Gastroesophageal sphincter (tissue), 4 donors: ENCODE results near the gene GPR137B. TPM values are rescaled to one million over a fixed set of nuclear protein-coding genes. Genes with fewer than 3 reads are reported as not detected.

Experiments
- ATAC-seq: fragments of 150-250 bp; one replicate; pipeline ENCODE4 v1.9.1; 2016; ENCODE audit warnings: mild to moderate bottlenecking, moderate library complexity
- H3K27ac ChIP-seq, 4 donors: fragments of 200-600 bp; sonication (generic) in 3 of 4; 1 replicate in 3 of 4; 2 replicates in 1 of 4; pipeline ENCODE4 v1.5.1; 2016 to 2019
- H3K27me3 ChIP-seq: fragments of 200-600 bp; sonication (generic); one replicate; pipeline ENCODE4 v1.5.1; 2019
- H3K36me3 ChIP-seq, 2 donors: fragments of 200-600 bp; sonication (generic); one replicate each; pipeline ENCODE4 v1.5.1; 2019; ENCODE audit warnings: control low read depth in 1 of 2
- H3K4me1 ChIP-seq, 3 donors: fragments of 200-600 bp; sonication (generic); 1 replicate in 2 of 3; 2 replicates in 1 of 3; pipeline ENCODE4 v1.5.1; 2016 to 2019; ENCODE audit warnings: control low read depth in 2 of 3
- H3K4me3 ChIP-seq, 2 donors: fragments of 200-600 bp; sonication (generic); one replicate each; pipeline ENCODE4 v1.5.1; 2019; ENCODE audit warnings: mild to moderate bottlenecking in 1 of 2, moderate library complexity in 1 of 2
- H3K9me3 ChIP-seq, 3 donors: fragments of 200-600 bp; sonication (generic); one replicate each; pipeline ENCODE4 v1.5.1; 2017 to 2019; ENCODE audit warnings: control low read depth in 2 of 3
- CTCF ChIP-seq, 4 experiments: fragments of 200-600 bp in 2 of 4; fragments of 450-650 bp in 2 of 4; sonication (generic) in 1 of 4; IDR thresholded peaks; one replicate each; pipeline ENCODE4 v1.5.1; 2017 to 2019; ENCODE audit warnings: antibody characterized with exemption in 4 of 4, mild to moderate bottlenecking in 2 of 4, moderate library complexity in 2 of 4
- EP300 ChIP-seq: sonication (generic); formaldehyde crosslinking; IDR thresholded peaks from one replicate; pipeline ENCODE4 v1.6.1; 2017; ENCODE audit warnings: antibody characterized with exemption, mild to moderate bottlenecking
- POLR2A ChIP-seq, 2 donors: fragments of 450-650 bp; IDR thresholded peaks; one replicate each; pipeline ENCODE4 v1.6.1; 2017; ENCODE audit warnings: antibody characterized with exemption in 2 of 2, mild to moderate bottlenecking in 2 of 2, moderate library complexity in 1 of 2
- POLR2AphosphoS5 ChIP-seq: sonication (generic); formaldehyde crosslinking; IDR thresholded peaks from one replicate; pipeline ENCODE4 v1.6.1; 2017; ENCODE audit warnings: antibody characterized with exemption
- WGBS, 2 donors: methylation state at CpG; one replicate each; pipeline ENCODE4 v1.1.5; 2018; ENCODE audit warnings: low coverage in 1 of 2; 5-methylcytosine and 5-hydroxymethylcytosine counted together
- total RNA-seq, 4 donors: library from RNA; depleted of rRNA; stranded (reverse); fragments of >200 nt; gene quantifications; one replicate each; pipeline ENCODE4 v1.1.0, GENCODE V29; 2016

Gene GPR137B
- total RNA-seq, 4 donors from 2014 or later, result 11.4 to 17.7 (median 14.1) TPM

GRCh38 chr1:236114076-236114747 is 28.1 kb upstream of the GPR137B start:
- no peaks in the 10 kb centered on the region for H3K4me1 ChIP-seq
- 91 to 93% methylated on average over 5 of the region's 5 CpGs for WGBS, 2 donors
- H3K4me3 ChIP-seq, result no peak overlapping the region
- H3K27me3 ChIP-seq, result peaks cover 2% of the 10 kb centered on the region
- H3K36me3 ChIP-seq, result no peaks in the 10 kb centered on the region
- TF ChIP-seq POLR2AphosphoS5 (no peak), EP300 (no peak), POLR2A (IDR thresholded peaks at IDR 0.05) (no peak), CTCF (IDR thresholded peaks at IDR 0.05) (no peak)
- H3K27ac ChIP-seq, result no peak overlapping the region
- ATAC-seq, result no peak
- H3K9me3 ChIP-seq, result no peaks in the 10 kb centered on the region

- H3K27me3 ChIP-seq, result no peaks in the 10 kb centered on the region
- no peak for ATAC-seq
- no peak overlapping the region for H3K27ac ChIP-seq
- no peak for TF ChIP-seq EP300
- TF ChIP-seq POLR2AphosphoS5, result no peak
- no peak for TF ChIP-seq CTCF (IDR thresholded peaks at IDR 0.05)
- TF ChIP-seq POLR2A (IDR thresholded peaks at IDR 0.05), result no peak
- H3K4me3 ChIP-seq, result no peak overlapping the region
- H3K4me1 ChIP-seq, result no peaks in the 10 kb centered on the region
- WGBS, 2 donors, result 86 to 92% methylated on average over 7 of the region's 8 CpGs
- H3K9me3 ChIP-seq, result no peaks in the 10 kb centered on the region
- no peaks in the 10 kb centered on the region for H3K36me3 ChIP-seq
Observed at GRCh38 chr1:236117710-236118109, 24.6 kb upstream of the GPR137B start.

- no peak for ATAC-seq
- Histone ChIP-seq H3K9me3 (no peaks in the 10 kb centered on the region), H3K4me1 (no peaks in the 10 kb centered on the region), H3K27ac (no peak overlapping the region), H3K27me3 (no peaks in the 10 kb centered on the region), H3K4me3 (no peak overlapping the region), H3K36me3 (no peaks in the 10 kb centered on the region)
- TF ChIP-seq EP300 (no peak), CTCF (IDR thresholded peaks at IDR 0.05) (no peak), POLR2A (IDR thresholded peaks at IDR 0.05) (no peak), POLR2AphosphoS5 (no peak)
- 60 to 73% methylated on average over 4 to 11 of the region's 12 CpGs for WGBS, 2 donors
Observed at GRCh38 chr1:236119943-236120484, 22.3 kb upstream of the GPR137B start.

GRCh38 chr1:236120721-236121153 is 21.6 kb upstream of the GPR137B start:
- Histone ChIP-seq H3K36me3 (no peaks in the 10 kb centered on the region), H3K4me1 (no peaks in the 10 kb centered on the region), H3K27me3 (no peaks in the 10 kb centered on the region), H3K27ac (no peak overlapping the region), H3K4me3 (no peak overlapping the region), H3K9me3 (no peaks in the 10 kb centered on the region)
- no peak for TF ChIP-seq EP300
- TF ChIP-seq CTCF (IDR thresholded peaks at IDR 0.05), result no peak
- no peak for TF ChIP-seq POLR2A (IDR thresholded peaks at IDR 0.05)
- TF ChIP-seq POLR2AphosphoS5, result no peak
- WGBS, 2 donors, result 58 to 69% methylated on average over 8 to 10 of the region's 10 CpGs
- ATAC-seq, result no peak

GRCh38 chr1:236122176-236122575 is 20.2 kb upstream of the GPR137B start:
- H3K36me3 ChIP-seq, result no peaks in the 10 kb centered on the region
- no peaks in the 10 kb centered on the region for H3K9me3 ChIP-seq
- WGBS, 2 donors, result 88 to 95% methylated on average over 3 to 7 of the region's 7 CpGs
- H3K27me3 ChIP-seq, result no peaks in the 10 kb centered on the region
- H3K27ac ChIP-seq, result no peak overlapping the region
- TF ChIP-seq POLR2A (IDR thresholded peaks at IDR 0.05) (no peak), CTCF (IDR thresholded peaks at IDR 0.05) (no peak), EP300 (no peak), POLR2AphosphoS5 (no peak)
- ATAC-seq, result no peak
- no peak overlapping the region for H3K4me3 ChIP-seq
- H3K4me1 ChIP-seq, result no peaks in the 10 kb centered on the region
